Measurements from ENCODE around the gene PHLDB1.

DNA sequence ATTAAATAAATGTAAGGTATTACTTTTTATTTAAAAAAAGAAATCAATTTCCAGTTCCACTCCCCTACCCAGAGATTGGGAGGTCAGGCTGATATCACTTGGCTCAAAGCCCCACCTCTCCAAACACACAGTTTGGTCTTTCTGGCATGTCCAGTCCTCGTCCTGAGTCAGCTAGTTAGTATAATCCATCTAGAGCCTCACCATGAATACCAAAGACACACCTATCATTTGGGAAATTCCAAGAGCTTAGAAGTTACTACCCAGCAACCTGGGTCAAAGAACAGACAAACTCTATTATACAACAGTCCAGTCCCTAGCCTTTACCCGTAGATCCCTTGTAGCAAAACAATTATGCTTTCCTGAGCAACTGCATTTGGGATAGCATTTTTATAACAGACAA, 62.6 kb downstream of the PHLDB1 start:
- no peak for TF ChIP-seq CREB1 (IDR thresholded peaks at IDR 0.05; ENCODE audit: low read depth)
- TF ChIP-seq CEBPB (IDR thresholded peaks at IDR 0.05): no peak
- no peak for TF ChIP-seq RAD21 (IDR thresholded peaks at IDR 0.05; ENCODE audit: low read depth)
- TF ChIP-seq, protein P1, sequence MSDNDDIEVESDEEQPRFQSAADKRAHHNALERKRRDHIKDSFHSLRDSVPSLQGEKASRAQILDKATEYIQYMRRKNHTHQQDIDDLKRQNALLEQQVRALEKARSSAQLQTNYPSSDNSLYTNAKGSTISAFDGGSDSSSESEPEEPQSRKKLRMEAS (IDR thresholded peaks at IDR 0.05): no peak
- TF ChIP-seq, protein P2, sequence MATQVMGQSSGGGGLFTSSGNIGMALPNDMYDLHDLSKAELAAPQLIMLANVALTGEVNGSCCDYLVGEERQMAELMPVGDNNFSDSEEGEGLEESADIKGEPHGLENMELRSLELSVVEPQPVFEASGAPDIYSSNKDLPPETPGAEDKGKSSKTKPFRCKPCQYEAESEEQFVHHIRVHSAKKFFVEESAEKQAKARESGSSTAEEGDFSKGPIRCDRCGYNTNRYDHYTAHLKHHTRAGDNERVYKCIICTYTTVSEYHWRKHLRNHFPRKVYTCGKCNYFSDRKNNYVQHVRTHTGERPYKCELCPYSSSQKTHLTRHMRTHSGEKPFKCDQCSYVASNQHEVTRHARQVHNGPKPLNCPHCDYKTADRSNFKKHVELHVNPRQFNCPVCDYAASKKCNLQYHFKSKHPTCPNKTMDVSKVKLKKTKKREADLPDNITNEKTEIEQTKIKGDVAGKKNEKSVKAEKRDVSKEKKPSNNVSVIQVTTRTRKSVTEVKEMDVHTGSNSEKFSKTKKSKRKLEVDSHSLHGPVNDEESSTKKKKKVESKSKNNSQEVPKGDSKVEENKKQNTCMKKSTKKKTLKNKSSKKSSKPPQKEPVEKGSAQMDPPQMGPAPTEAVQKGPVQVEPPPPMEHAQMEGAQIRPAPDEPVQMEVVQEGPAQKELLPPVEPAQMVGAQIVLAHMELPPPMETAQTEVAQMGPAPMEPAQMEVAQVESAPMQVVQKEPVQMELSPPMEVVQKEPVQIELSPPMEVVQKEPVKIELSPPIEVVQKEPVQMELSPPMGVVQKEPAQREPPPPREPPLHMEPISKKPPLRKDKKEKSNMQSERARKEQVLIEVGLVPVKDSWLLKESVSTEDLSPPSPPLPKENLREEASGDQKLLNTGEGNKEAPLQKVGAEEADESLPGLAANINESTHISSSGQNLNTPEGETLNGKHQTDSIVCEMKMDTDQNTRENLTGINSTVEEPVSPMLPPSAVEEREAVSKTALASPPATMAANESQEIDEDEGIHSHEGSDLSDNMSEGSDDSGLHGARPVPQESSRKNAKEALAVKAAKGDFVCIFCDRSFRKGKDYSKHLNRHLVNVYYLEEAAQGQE (IDR thresholded peaks at IDR 0.05; ENCODE audit: low read depth): no peak
- TF ChIP-seq TCF12 (IDR thresholded peaks at IDR 0.05; ENCODE audit: low read depth): no peak
- TF ChIP-seq EP300 (IDR thresholded peaks at IDR 0.05; ENCODE audit: borderline replicate concordance): no peak
- TF ChIP-seq TAF1 (IDR thresholded peaks at IDR 0.05; ENCODE audit: low read depth): no peak
- TF ChIP-seq TEAD4 (IDR thresholded peaks at IDR 0.05): no peak
